T-cell (primary cell): Measurements from ENCODE around the gene NLRP6. TPM values are rescaled to one million over a fixed set of nuclear protein-coding genes. Genes with fewer than 3 reads are reported as not detected.
"Not testable (repeated sequence)": the region's sequence is repeated elsewhere in the genome, so short reads cannot be mapped to it uniquely, and the experiment has no call there.

ENCODE experiments used
- ATAC-seq, 4 experiments: fragments of 200-7000 bp in 3 of 4; fragments of 150-1000 bp in 1 of 4; cut with Tn5 transposase; replicated peaks in 1 of 4; 1 replicate in 3 of 4; 2 replicates in 1 of 4; pipeline ENCODE4 v1.10.0; 2021; ENCODE audit warnings: moderate library complexity in 3 of 4, mild to moderate bottlenecking in 2 of 4, moderate number of reproducible peaks in 1 of 4
- CTCF ChIA-PET, 2 donors: fragments of 300-600 bp; sonication (Branson Sonifier 250); formaldehyde crosslinking; loops; one replicate each; lab custom pipeline; 2022; ENCODE audit warnings: antibody characterized with exemption in 2 of 2; lab: Charles Lee
- POLR2A ChIA-PET, 2 donors: fragments of 300-600 bp; sonication (Branson Sonifier 250); formaldehyde crosslinking; loops; one replicate each; lab custom pipeline; 2022; ENCODE audit warnings: antibody characterized with exemption in 2 of 2; lab: Charles Lee
- DNase-seq, 35 experiments: peaks; one replicate each; pipeline versions ENCODE4 v3.0.0 to v3.0.0-alpha.2; 2013 to 2023
- H3K27ac ChIP-seq: one replicate; pipeline ENCODE4 v1.5.1; 2013; ENCODE audit warnings: low read length
- H3K27me3 ChIP-seq, 2 experiments: replicated peaks in 1 of 2; 1 replicate in 1 of 2; 2 replicates in 1 of 2; pipeline versions ENCODE4 v1.6.1 to v1.7.0; 2013; ENCODE audit warnings: low read length in 1 of 2, mixed read lengths in 1 of 2; ENCODE audit not compliant: control insufficient read depth in 2 of 2, insufficient read depth in 2 of 2; ENCODE audit errors: extremely low read depth in 1 of 2
- H3K36me3 ChIP-seq, 2 donors: 1 replicate in 1 of 2; 2 replicates in 1 of 2; pipeline versions ENCODE4 v1.6.1 to v1.7.0; 2013; ENCODE audit warnings: low read length in 1 of 2; ENCODE audit not compliant: control insufficient read depth in 2 of 2, insufficient read depth in 1 of 2; ENCODE audit errors: extremely low read depth in 1 of 2
- H3K4me1 ChIP-seq, 2 experiments: 1 replicate in 1 of 2; 2 replicates in 1 of 2; pipeline versions ENCODE4 v1.6.1 to v1.7.0; 2013; ENCODE audit warnings: low read length in 2 of 2, mixed read lengths in 1 of 2; ENCODE audit not compliant: insufficient read depth in 2 of 2, control insufficient read depth in 1 of 2; ENCODE audit errors: extremely low read depth in 1 of 2
- H3K4me3 ChIP-seq, 2 donors: 1 replicate in 1 of 2; 2 replicates in 1 of 2; pipeline versions ENCODE4 v1.5.1 to v1.7.0; 2013; ENCODE audit warnings: mild to moderate bottlenecking in 2 of 2, low read length in 1 of 2, moderate library complexity in 1 of 2; ENCODE audit not compliant: control insufficient read depth in 1 of 2; ENCODE audit errors: extremely low read depth in 1 of 2
- H3K9me3 ChIP-seq: 2 replicates; pipeline ENCODE4 v1.7.0; 2013
- H3K27ac Mint-ChIP-seq, 2 donors: one replicate each; pipeline ENCODE4 v1.8.0; 2020 to 2021; ENCODE audit warnings: mild to moderate bottlenecking in 2 of 2, mixed read lengths in 2 of 2
- H3K27me3 Mint-ChIP-seq, 2 donors: one replicate each; pipeline ENCODE4 v1.8.0; 2021 to 2022; ENCODE audit warnings: mixed read lengths in 2 of 2
- H3K36me3 Mint-ChIP-seq: one replicate; pipeline ENCODE4 v1.8.0; 2021; ENCODE audit warnings: mixed read lengths
- H3K4me1 Mint-ChIP-seq, 3 donors: one replicate each; pipeline ENCODE4 v1.8.0; 2020 to 2022; ENCODE audit warnings: mixed read lengths in 3 of 3, mild to moderate bottlenecking in 1 of 3
- H3K4me3 Mint-ChIP-seq, 3 donors: one replicate each; pipeline ENCODE4 v1.8.0; 2020 to 2022; ENCODE audit warnings: mild to moderate bottlenecking in 3 of 3, mixed read lengths in 3 of 3, moderate library complexity in 3 of 3
- H3K9me3 Mint-ChIP-seq, 3 donors: one replicate each; pipeline ENCODE4 v1.8.0; 2020 to 2022; ENCODE audit warnings: mixed read lengths in 3 of 3
- WGBS: methylation state at CpG from one replicate; pipeline ENCODE4 v1.1.5; 2013; ENCODE audit warnings: missing lambda C conversion rate; ENCODE audit not compliant: insufficient coverage; 5-methylcytosine and 5-hydroxymethylcytosine counted together
- total RNA-seq, 35 experiments: library from RNA in 6 of 35; stranded (reverse) in 6 of 35; fragments of 120-200 nt in 1 of 35; gene quantifications; one replicate each; pipeline versions ENCODE4 v1.2.1 to v1.2.4 and lab custom pipeline; 2013 to 2026

NLRP6 gene
- total RNA-seq, 5 donors from 2014 or later (not counting 1 experiment from before 2014, with no cell fraction given) = 6.7 to 27.7 (median 20.9) TPM

- ATAC-seq (no peak), DNase-seq (no peak)
- Histone ChIP-seq H3K36me3 (no peaks in the 10 kb centered on the region), H3K4me3 (no peak overlapping the region), H3K27ac (no peak overlapping the region), H3K9me3 (no peaks in the 10 kb centered on the region), H3K27me3 (no peaks in the 10 kb centered on the region), H3K4me1 (peaks cover 41 to 69% of the 10 kb centered on the region in 2 experiments)
- H3K4me1 Mint-ChIP-seq = peaks cover 48 to 63% (median 59%) of the 10 kb centered on the region in 3 donors
- H3K36me3 Mint-ChIP-seq = no peaks in the 10 kb centered on the region
- 100% methylated on average over 1 of the region's 11 CpGs for WGBS
- peak overlapping the region; percentile 18 to 83 for H3K27ac Mint-ChIP-seq
- ChIA-PET CTCF (no interaction called here), POLR2A (interaction anchor here in 1 of 2 donors (0.7 kb wide), 1 partner anchor 12 kb away, joined by 8 read pairs; no protein-coding TSS in a partner anchor)
- H3K9me3 Mint-ChIP-seq = no peaks in the 10 kb centered on the region
- H3K4me3 Mint-ChIP-seq = peak overlapping the region in 1 of 3 donors; percentile 58
- no peaks in the 10 kb centered on the region for H3K27me3 Mint-ChIP-seq
Observed at GRCh38 chr11:324156-324555, 45.9 kb downstream of the NLRP6 start.

- H3K9me3 Mint-ChIP-seq, H3K36me3 ChIP-seq, DNase-seq, H3K27me3 Mint-ChIP-seq, H3K36me3 Mint-ChIP-seq, H3K27ac ChIP-seq, H3K9me3 ChIP-seq, H3K27me3 ChIP-seq, ATAC-seq, H3K4me3 ChIP-seq: not testable (repeated sequence)
- WGBS = 72% methylated on average over 16 of the region's 34 CpGs
- ChIA-PET CTCF (interaction anchor here in 1 of 2 donors (1.0 kb wide), 1 partner anchor 87 kb away, joined by 3 read pairs; no protein-coding TSS in a partner anchor), POLR2A (interaction anchor here in 1 of 2 donors (0.7 kb wide), 1 partner anchor 12 kb away, joined by 8 read pairs; no protein-coding TSS in a partner anchor)
- Mint-ChIP-seq H3K4me1 (peaks cover 55 to 65% (median 60%) of the 10 kb centered on the region in 3 donors), H3K4me3 (peak overlapping the region in 2 of 3 donors; percentile 37 to 58), H3K27ac (peak overlapping the region; percentile 18 to 83)
- H3K4me1 ChIP-seq = peaks cover 40 to 67% of the 10 kb centered on the region in 2 experiments
Observed at GRCh38 chr11:324593-325517, 46.6 kb downstream of the NLRP6 start.

GRCh38 chr11:325796-326591 is 47.8 kb downstream of the NLRP6 start:
- peak overlapping the region; percentile 23 to 44 for H3K4me3 ChIP-seq
- ChIA-PET CTCF (interaction anchor here (0.6 to 1.7 kb wide), 4 partner anchors 9 to 88 kb away, joined by 3 to 9 read pairs (median 5); no protein-coding TSS in a partner anchor), POLR2A (no interaction called here)
- peak overlapping the region in 2 of 3 donors; percentile 28 to 74 for H3K4me3 Mint-ChIP-seq
- H3K27ac ChIP-seq = peak overlapping the region; percentile 94
- 86% methylated on average over 24 of the region's 30 CpGs for WGBS
- H3K4me1 ChIP-seq = peaks cover 43 to 69% of the 10 kb centered on the region in 2 experiments
- peak overlapping the region; percentile 96 to 97 for H3K27ac Mint-ChIP-seq
- peaks cover 54 to 66% (median 59%) of the 10 kb centered on the region in 3 donors for H3K4me1 Mint-ChIP-seq
- no peaks in the 10 kb centered on the region for H3K9me3 Mint-ChIP-seq
- H3K27me3 ChIP-seq = no peaks in the 10 kb centered on the region
- no peak for DNase-seq
- no peaks in the 10 kb centered on the region for H3K9me3 ChIP-seq
- no peaks in the 10 kb centered on the region for H3K36me3 ChIP-seq
- no peaks in the 10 kb centered on the region for H3K36me3 Mint-ChIP-seq
- no peak for ATAC-seq
- no peaks in the 10 kb centered on the region for H3K27me3 Mint-ChIP-seq

GRCh38 chr11:326592-326841 is 48.3 kb downstream of the NLRP6 start:
- no peaks in the 10 kb centered on the region for H3K9me3 ChIP-seq
- DNase-seq = no peak
- WGBS = 49% methylated on average over 6 of the region's 6 CpGs
- no peaks in the 10 kb centered on the region for H3K27me3 ChIP-seq
- Mint-ChIP-seq H3K4me3 (peak overlapping the region in 2 of 3 donors; percentile 21 to 74), H3K9me3 (no peaks in the 10 kb centered on the region), H3K4me1 (peaks cover 57 to 71% (median 64%) of the 10 kb centered on the region in 3 donors), H3K36me3 (no peaks in the 10 kb centered on the region), H3K27me3 (no peaks in the 10 kb centered on the region), H3K27ac (peak overlapping the region; percentile 96 to 97)
- ChIA-PET POLR2A (no interaction called here), CTCF (interaction anchor here in 1 of 2 donors (0.6 to 1.7 kb wide), 2 partner anchors 9 to 15 kb away, joined by 4 to 6 read pairs; no protein-coding TSS in a partner anchor)
- peak overlapping the region; percentile 23 to 44 for H3K4me3 ChIP-seq
- no peaks in the 10 kb centered on the region for H3K36me3 ChIP-seq
- H3K27ac ChIP-seq = peak overlapping the region; percentile 94
- H3K4me1 ChIP-seq = peaks cover 47 to 72% of the 10 kb centered on the region in 2 experiments
- ATAC-seq = peak in 3 of 4 experiments; percentile 2 to 6 (median 4)

GRCh38 chr11:326842-327580 is 48.8 kb downstream of the NLRP6 start:
- peak overlapping the region; percentile 96 to 97 for H3K27ac Mint-ChIP-seq
- H3K27me3 Mint-ChIP-seq = no peaks in the 10 kb centered on the region
- 12% methylated on average over 14 of the region's 19 CpGs for WGBS
- H3K4me3 ChIP-seq = peak overlapping the region; percentile 23 to 44
- peak overlapping the region; percentile 21 to 74 (median 28) for H3K4me3 Mint-ChIP-seq
- DNase-seq = peak in 34 of 35 experiments; percentile 41 to 85 (median 71)
- H3K36me3 Mint-ChIP-seq = no peaks in the 10 kb centered on the region
- POLR2A ChIA-PET = interaction anchor here (0.8 to 1.2 kb wide), 2 partner anchors 12 to 28 kb away, joined by 3 to 8 read pairs; no protein-coding TSS in a partner anchor
- H3K27ac ChIP-seq = peak overlapping the region; percentile 94
- CTCF ChIA-PET = interaction anchor here (0.6 to 1.7 kb wide), 3 partner anchors 10 to 186 kb away, joined by 3 to 6 read pairs (median 4); no protein-coding TSS in a partner anchor
- peak; percentile 58 to 73 (median 68) for ATAC-seq
- H3K9me3 ChIP-seq = no peaks in the 10 kb centered on the region
- peaks cover 47 to 77% of the 10 kb centered on the region in 2 experiments for H3K4me1 ChIP-seq
- H3K9me3 Mint-ChIP-seq = no peaks in the 10 kb centered on the region
- no peaks in the 10 kb centered on the region for H3K36me3 ChIP-seq
- H3K27me3 ChIP-seq = no peaks in the 10 kb centered on the region
- H3K4me1 Mint-ChIP-seq = peaks cover 62 to 76% (median 69%) of the 10 kb centered on the region in 3 donors
